HEK293 (cell line): ENCODE results near the gene ANKH.

Experiments
- CTCF ChIA-PET: fragments of 350-600 bp; formaldehyde crosslinking; extraction: SDS; loops from one replicate; lab custom pipeline; 2021; ENCODE audit warnings: antibody characterized with exemption; lab: Yijun Ruan, JAX
- POLR2A ChIA-PET: fragments of 300-600 bp; formaldehyde crosslinking; extraction: SDS; loops from one replicate; lab custom pipeline; 2020; ENCODE audit warnings: antibody characterized with exemption, inconsistent platforms; lab: Yijun Ruan, JAX
- H3K27ac ChIP-seq: fragments of 200-500 bp; sonication (Bioruptor generic); 2 replicates; pipeline ENCODE4 v1.5.1; 2014; ENCODE audit warnings: low read depth, low read length, control low read depth, inconsistent platforms; ENCODE audit errors: extremely low read depth
- H3K36me3 ChIP-seq, 2 experiments: fragments of 200-500 bp in 1 of 2; sonication (Bioruptor generic) in 1 of 2; 1 replicate in 1 of 2; 2 replicates in 1 of 2; pipeline ENCODE4 v1.5.1; 2014 to 2017; ENCODE audit warnings: inconsistent platforms in 2 of 2, low read length in 2 of 2; ENCODE audit not compliant: control insufficient read depth in 2 of 2, insufficient read depth in 1 of 2
- H3K4me1 ChIP-seq: fragments of 200-500 bp; sonication (Bioruptor generic); 2 replicates; pipeline ENCODE4 v1.5.1; 2014; ENCODE audit warnings: mild to moderate bottlenecking, low read length, inconsistent platforms; ENCODE audit not compliant: control insufficient read depth, insufficient read depth
- H3K4me3 ChIP-seq: 2 replicates; pipeline ENCODE4 v1.5.1; 2011; ENCODE audit warnings: low read depth, mild to moderate bottlenecking, control low read depth, low read length, moderate library complexity
- H3K9me3 ChIP-seq: fragments of 200-500 bp; sonication (Bioruptor generic); 2 replicates; pipeline ENCODE4 v1.5.1; 2014; ENCODE audit warnings: low read depth, low read length, inconsistent platforms; ENCODE audit not compliant: control insufficient read depth, insufficient read depth
- HOXD13 ChIP-seq: sonication (generic); formaldehyde crosslinking; IDR thresholded peaks from 2 replicates; pipeline ENCODE4 v1.8.0; 2022; ENCODE audit warnings: missing genetic modification reagents, borderline replicate concordance
- KLF8 ChIP-seq: fragments of 450-650 bp; formaldehyde crosslinking; IDR thresholded peaks from 2 replicates; pipeline ENCODE4 v1.5.1; 2016; ENCODE audit warnings: missing biosample characterization, missing genetic modification characterization
- SALL2 ChIP-seq: fragments of 450-650 bp; formaldehyde crosslinking; IDR thresholded peaks from 2 replicates; pipeline ENCODE4 v1.5.0; 2017; ENCODE audit warnings: missing biosample characterization, mild to moderate bottlenecking, missing genetic modification characterization, borderline replicate concordance
- SCRT2 ChIP-seq: fragments of 450-650 bp; formaldehyde crosslinking; IDR thresholded peaks from 2 replicates; pipeline ENCODE4 v1.5.1; 2016; ENCODE audit warnings: missing biosample characterization, missing genetic modification characterization
- WT1 ChIP-seq: fragments of 450-650 bp; formaldehyde crosslinking; IDR thresholded peaks from 2 replicates; pipeline ENCODE4 v1.5.1; 2016; ENCODE audit warnings: missing biosample characterization, missing genetic modification characterization
- ZFP69B ChIP-seq: fragments of 450-650 bp; formaldehyde crosslinking; IDR thresholded peaks from 2 replicates; pipeline ENCODE4 v1.5.1; 2016; ENCODE audit warnings: missing biosample characterization, missing genetic modification characterization
- ZIC2 ChIP-seq: fragments of 450-650 bp; formaldehyde crosslinking; IDR thresholded peaks from 2 replicates; pipeline ENCODE4 v1.5.1; 2016; ENCODE audit warnings: missing biosample characterization, missing genetic modification characterization
- ZNF155 ChIP-seq: fragments of 450-650 bp; formaldehyde crosslinking; IDR thresholded peaks from 2 replicates; pipeline ENCODE4 v1.5.1; 2016; ENCODE audit warnings: missing biosample characterization, missing genetic modification characterization
- ZNF157 ChIP-seq: fragments of 450-650 bp; formaldehyde crosslinking; IDR thresholded peaks from 2 replicates; pipeline ENCODE4 v1.5.1; 2016; ENCODE audit warnings: missing biosample characterization, missing genetic modification characterization
- ZNF174 ChIP-seq: fragments of 450-650 bp; formaldehyde crosslinking; IDR thresholded peaks from 2 replicates; pipeline ENCODE4 v1.5.0; 2017; ENCODE audit warnings: missing biosample characterization, mild to moderate bottlenecking, missing genetic modification characterization
- ZNF37A ChIP-seq: fragments of 450-650 bp; IDR thresholded peaks from 2 replicates; pipeline ENCODE4 v1.5.1; 2018; ENCODE audit warnings: missing biosample characterization, missing genetic modification characterization
- ZNF423 ChIP-seq: fragments of 450-650 bp; formaldehyde crosslinking; IDR thresholded peaks from 2 replicates; pipeline ENCODE4 v1.5.1; 2016; ENCODE audit warnings: missing biosample characterization, missing genetic modification characterization
- ZNF473 ChIP-seq: fragments of 450-650 bp; formaldehyde crosslinking; IDR thresholded peaks from 2 replicates; pipeline ENCODE4 v1.5.1; 2017; ENCODE audit warnings: missing biosample characterization, missing genetic modification characterization
- ZNF510 ChIP-seq: fragments of 450-650 bp; formaldehyde crosslinking; IDR thresholded peaks from 2 replicates; pipeline ENCODE4 v1.5.1; 2018; ENCODE audit warnings: mild to moderate bottlenecking, missing genetic modification characterization, missing biosample characterization; ENCODE audit not compliant: insufficient replicate concordance
- ZNF560 ChIP-seq: fragments of 450-650 bp; formaldehyde crosslinking; IDR thresholded peaks from 2 replicates; pipeline ENCODE4 v1.5.1; 2017; ENCODE audit warnings: missing biosample characterization, missing genetic modification characterization, borderline replicate concordance
- ZNF596 ChIP-seq: fragments of 450-650 bp; IDR thresholded peaks from 2 replicates; pipeline ENCODE4 v1.5.0; 2018; ENCODE audit warnings: missing biosample characterization, mild to moderate bottlenecking, missing genetic modification characterization, moderate library complexity
- ZNF658 ChIP-seq: fragments of 450-650 bp; formaldehyde crosslinking; IDR thresholded peaks from 2 replicates; pipeline ENCODE4; 2016; ENCODE audit warnings: missing biosample characterization, missing genetic modification characterization
- ZNF830 ChIP-seq: fragments of 450-650 bp; IDR thresholded peaks from 2 replicates; pipeline ENCODE4 v1.5.0; 2018; ENCODE audit warnings: missing biosample characterization, missing genetic modification characterization, low read depth, mild to moderate bottlenecking, moderate library complexity
- ZSCAN16 ChIP-seq: fragments of 450-650 bp; formaldehyde crosslinking; IDR thresholded peaks from 2 replicates; pipeline ENCODE4 v1.5.1; 2016; ENCODE audit warnings: missing biosample characterization, missing genetic modification characterization
- TF ChIP-seq, protein P1 (sequence below): fragments of 450-650 bp; formaldehyde crosslinking; IDR thresholded peaks from 2 replicates; pipeline ENCODE4 v1.5.1; 2016; ENCODE audit warnings: missing biosample characterization, missing genetic modification characterization
- TF ChIP-seq, protein P2 (sequence below): fragments of 450-650 bp; formaldehyde crosslinking; IDR thresholded peaks from 2 replicates; pipeline ENCODE4 v1.5.1; 2016; ENCODE audit warnings: missing biosample characterization, missing genetic modification characterization, low read depth
- TF ChIP-seq, protein P3 (sequence below): fragments of 450-650 bp; formaldehyde crosslinking; IDR thresholded peaks from 2 replicates; pipeline ENCODE4 v1.5.1; 2016; ENCODE audit warnings: missing biosample characterization, missing genetic modification characterization
- TF ChIP-seq, protein P4 (sequence below): fragments of 450-650 bp; formaldehyde crosslinking; IDR thresholded peaks from 2 replicates; pipeline ENCODE4 v1.5.1; 2016; ENCODE audit warnings: missing biosample characterization, missing genetic modification characterization
- TF ChIP-seq, protein P5 (sequence below): fragments of 450-650 bp; formaldehyde crosslinking; IDR thresholded peaks from 2 replicates; pipeline ENCODE4 v1.5.1; 2016; ENCODE audit warnings: missing biosample characterization, missing genetic modification characterization

The ANKH gene

DNA sequence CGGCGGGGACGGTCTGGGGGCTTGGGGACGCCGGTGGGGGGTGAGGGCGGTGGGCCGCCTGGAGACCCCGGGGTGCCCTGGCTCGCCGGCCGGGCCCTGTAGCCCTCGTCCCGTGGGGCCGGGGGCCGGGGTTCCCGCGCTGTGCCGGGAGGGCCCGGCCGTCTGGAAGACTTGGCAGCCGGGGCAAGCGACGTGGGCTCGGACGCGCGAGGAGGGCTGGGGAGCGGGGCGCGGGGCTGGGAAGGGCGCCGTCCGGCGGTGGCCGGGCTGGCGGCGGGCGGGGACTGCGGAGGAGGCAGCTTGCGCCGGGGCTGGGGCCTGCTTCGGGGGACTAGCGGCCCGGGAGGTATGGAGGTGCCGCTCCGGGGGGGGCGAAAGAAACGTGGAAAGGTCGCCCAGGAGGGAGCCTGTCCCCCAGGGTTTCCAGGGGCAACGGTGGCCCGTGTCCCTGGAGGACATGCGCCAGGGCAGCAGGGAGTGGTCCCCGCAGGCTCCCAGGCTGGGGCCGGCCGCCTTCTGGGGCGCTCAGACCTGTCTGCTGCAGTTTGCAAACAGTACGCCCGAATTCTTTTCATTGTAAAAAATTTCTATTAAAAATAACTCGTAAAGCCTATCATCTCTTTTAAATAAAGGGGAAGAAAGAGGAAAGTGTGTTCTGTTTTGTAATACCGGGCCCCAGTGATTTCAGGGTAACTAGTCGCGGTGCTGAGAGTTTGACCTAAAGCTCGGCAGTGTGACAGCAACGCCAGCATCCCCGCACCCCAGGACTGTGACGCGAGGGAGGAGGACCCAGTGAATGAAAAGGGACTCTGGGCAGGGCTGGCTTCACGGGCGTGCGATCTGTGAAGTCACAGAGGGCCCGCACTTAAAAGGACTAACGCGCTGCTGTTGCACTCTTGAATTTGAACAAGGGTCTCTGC, 752 bp upstream of the ANKH start (continued):
- TF ChIP-seq, protein P1, sequence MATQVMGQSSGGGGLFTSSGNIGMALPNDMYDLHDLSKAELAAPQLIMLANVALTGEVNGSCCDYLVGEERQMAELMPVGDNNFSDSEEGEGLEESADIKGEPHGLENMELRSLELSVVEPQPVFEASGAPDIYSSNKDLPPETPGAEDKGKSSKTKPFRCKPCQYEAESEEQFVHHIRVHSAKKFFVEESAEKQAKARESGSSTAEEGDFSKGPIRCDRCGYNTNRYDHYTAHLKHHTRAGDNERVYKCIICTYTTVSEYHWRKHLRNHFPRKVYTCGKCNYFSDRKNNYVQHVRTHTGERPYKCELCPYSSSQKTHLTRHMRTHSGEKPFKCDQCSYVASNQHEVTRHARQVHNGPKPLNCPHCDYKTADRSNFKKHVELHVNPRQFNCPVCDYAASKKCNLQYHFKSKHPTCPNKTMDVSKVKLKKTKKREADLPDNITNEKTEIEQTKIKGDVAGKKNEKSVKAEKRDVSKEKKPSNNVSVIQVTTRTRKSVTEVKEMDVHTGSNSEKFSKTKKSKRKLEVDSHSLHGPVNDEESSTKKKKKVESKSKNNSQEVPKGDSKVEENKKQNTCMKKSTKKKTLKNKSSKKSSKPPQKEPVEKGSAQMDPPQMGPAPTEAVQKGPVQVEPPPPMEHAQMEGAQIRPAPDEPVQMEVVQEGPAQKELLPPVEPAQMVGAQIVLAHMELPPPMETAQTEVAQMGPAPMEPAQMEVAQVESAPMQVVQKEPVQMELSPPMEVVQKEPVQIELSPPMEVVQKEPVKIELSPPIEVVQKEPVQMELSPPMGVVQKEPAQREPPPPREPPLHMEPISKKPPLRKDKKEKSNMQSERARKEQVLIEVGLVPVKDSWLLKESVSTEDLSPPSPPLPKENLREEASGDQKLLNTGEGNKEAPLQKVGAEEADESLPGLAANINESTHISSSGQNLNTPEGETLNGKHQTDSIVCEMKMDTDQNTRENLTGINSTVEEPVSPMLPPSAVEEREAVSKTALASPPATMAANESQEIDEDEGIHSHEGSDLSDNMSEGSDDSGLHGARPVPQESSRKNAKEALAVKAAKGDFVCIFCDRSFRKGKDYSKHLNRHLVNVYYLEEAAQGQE (tag by site-specific recombination): 0 out of 2 replicates have a peak, but pooled peaks have one; percentile 9
- TF ChIP-seq ZNF473 (no peak), KLF8 (peak; percentile 61), ZNF423 (tag by site-specific recombination) (peak; percentile 63), ZSCAN16 (tag by site-specific recombination) (no peak), HOXD13 (CRISPR knock-in tag) (no peak), ZNF37A (tag by site-specific recombination) (no peak), ZFP69B (tag by site-specific recombination) (peak; percentile 55; the same call in 1 of the 2 replicates), SALL2 (tag by site-specific recombination) (no peak), ZIC2 (tag by site-specific recombination) (peak; percentile 76), ZNF155 (tag by site-specific recombination) (no peak), ZNF830 (tag by site-specific recombination) (no peak), ZNF510 (tag by site-specific recombination) (no peak)
- TF ChIP-seq, protein P2, sequence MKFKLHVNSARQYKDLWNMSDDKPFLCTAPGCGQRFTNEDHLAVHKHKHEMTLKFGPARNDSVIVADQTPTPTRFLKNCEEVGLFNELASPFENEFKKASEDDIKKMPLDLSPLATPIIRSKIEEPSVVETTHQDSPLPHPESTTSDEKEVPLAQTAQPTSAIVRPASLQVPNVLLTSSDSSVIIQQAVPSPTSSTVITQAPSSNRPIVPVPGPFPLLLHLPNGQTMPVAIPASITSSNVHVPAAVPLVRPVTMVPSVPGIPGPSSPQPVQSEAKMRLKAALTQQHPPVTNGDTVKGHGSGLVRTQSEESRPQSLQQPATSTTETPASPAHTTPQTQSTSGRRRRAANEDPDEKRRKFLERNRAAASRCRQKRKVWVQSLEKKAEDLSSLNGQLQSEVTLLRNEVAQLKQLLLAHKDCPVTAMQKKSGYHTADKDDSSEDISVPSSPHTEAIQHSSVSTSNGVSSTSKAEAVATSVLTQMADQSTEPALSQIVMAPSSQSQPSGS (tag by site-specific recombination): no peak

DNA sequence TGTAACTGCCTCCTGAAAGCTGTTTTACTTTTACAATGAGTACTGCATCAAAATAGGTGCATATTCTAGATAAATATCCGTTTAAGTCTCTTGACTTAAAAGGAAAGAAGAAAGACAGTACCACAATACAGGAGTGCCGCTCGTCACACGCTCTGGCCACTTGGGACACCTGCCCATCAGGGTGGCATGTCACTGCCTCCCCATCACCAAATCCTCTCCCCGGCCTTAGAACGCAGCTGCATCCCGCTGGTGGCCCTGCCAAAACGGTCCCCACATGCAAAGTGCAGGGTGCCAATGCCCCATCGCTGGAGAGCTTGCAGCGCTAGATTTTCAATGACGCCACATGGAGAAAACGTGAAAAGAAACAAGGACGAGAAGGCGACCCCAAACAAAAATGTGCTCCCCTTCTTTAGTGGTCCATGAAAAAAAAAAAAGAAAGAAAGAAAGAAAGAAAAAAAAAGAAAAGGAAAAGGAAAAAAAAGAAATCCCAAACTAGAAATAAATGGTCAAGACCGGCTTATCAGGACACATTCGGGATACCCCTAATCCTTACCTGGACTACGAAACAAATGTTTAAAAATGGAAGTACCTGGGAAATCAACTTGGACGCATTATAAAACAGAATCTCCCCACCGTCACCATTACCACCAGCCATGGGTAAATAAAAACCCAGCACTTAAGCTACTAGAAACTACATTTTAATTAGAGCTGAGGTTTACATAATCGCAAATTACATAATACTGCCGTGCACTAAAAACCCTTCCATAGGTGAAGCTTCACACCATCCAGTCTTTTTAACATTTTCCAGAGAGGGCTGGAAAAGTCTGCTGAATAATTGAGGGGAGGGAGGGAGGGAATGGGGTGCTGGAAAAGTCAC, 1.0 kb downstream of the ANKH start:
- no peaks in the 10 kb centered on the region for H3K36me3 ChIP-seq
- CTCF ChIA-PET: interaction anchor here (0.6 to 1.8 kb wide), 11 partner anchors 8 to 863 kb away, joined by 3 to 9 read pairs (median 3); no protein-coding TSS in a partner anchor
- no peak for TF ChIP-seq ZNF157
- no peak for TF ChIP-seq SCRT2
- TF ChIP-seq, protein P3, sequence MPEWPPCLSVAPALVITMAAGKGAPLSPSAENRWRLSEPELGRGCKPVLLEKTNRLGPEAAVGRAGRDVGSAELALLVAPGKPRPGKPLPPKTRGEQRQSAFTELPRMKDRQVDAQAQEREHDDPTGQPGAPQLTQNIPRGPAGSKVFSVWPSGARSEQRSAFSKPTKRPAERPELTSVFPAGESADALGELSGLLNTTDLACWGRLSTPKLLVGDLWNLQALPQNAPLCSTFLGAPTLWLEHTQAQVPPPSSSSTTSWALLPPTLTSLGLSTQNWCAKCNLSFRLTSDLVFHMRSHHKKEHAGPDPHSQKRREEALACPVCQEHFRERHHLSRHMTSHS: no peak
- TF ChIP-seq ZNF658 (tag by site-specific recombination): no peak
- no peak for TF ChIP-seq ZNF596 (tag by site-specific recombination)
- TF ChIP-seq, protein P4, sequence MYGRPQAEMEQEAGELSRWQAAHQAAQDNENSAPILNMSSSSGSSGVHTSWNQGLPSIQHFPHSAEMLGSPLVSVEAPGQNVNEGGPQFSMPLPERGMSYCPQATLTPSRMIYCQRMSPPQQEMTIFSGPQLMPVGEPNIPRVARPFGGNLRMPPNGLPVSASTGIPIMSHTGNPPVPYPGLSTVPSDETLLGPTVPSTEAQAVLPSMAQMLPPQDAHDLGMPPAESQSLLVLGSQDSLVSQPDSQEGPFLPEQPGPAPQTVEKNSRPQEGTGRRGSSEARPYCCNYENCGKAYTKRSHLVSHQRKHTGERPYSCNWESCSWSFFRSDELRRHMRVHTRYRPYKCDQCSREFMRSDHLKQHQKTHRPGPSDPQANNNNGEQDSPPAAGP: no peak
- no peak for TF ChIP-seq ZNF174 (tag by site-specific recombination)
- TF ChIP-seq, protein P5, sequence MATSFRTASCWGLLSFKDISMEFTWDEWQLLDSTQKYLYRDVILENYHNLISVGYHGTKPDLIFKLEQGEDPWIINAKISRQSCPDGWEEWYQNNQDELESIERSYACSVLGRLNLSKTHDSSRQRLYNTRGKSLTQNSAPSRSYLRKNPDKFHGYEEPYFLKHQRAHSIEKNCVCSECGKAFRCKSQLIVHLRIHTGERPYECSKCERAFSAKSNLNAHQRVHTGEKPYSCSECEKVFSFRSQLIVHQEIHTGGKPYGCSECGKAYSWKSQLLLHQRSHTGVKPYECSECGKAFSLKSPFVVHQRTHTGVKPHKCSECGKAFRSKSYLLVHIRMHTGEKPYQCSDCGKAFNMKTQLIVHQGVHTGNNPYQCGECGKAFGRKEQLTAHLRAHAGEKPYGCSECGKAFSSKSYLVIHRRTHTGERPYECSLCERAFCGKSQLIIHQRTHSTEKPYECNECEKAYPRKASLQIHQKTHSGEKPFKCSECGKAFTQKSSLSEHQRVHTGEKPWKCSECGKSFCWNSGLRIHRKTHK (tag by site-specific recombination): no peak
- TF ChIP-seq ZNF560 (tag by site-specific recombination): no peak; the same call in 1 of the 2 replicates
- no peak for TF ChIP-seq WT1 (tag by site-specific recombination)

More for the DNA sequence above, 1.0 kb downstream of the ANKH start:
- Histone ChIP-seq H3K27ac (no peak overlapping the region; the same call in 1 of the 2 replicates), H3K4me3 (peak overlapping the region; percentile 82), H3K9me3 (no peaks in the 10 kb centered on the region), H3K4me1 (peaks cover 14% of the 10 kb centered on the region; the same call in 1 of the 2 replicates)
- POLR2A ChIA-PET: interaction anchor here (0.7 to 1.5 kb wide), 4 partner anchors 10 to 381 kb away, joined by 3 to 6 read pairs (median 4); no protein-coding TSS in a partner anchor
